GM12872 (cell line): ENCODE measurements around the gene KLHL14.

Source experiments
- CTCF ChIP-seq: IDR thresholded peaks from 3 replicates; pipeline ENCODE4 v1.5.1; 2011; ENCODE audit warnings: low read depth, mild to moderate bottlenecking, low read length, moderate library complexity; ENCODE audit not compliant: insufficient read depth

The KLHL14 gene

GRCh38 chr18:32695534-32695933 lies 77.3 kb downstream of the KLHL14 start:
- no peak for TF ChIP-seq CTCF

GRCh38 chr18:32688821-32689220 lies 84.0 kb downstream of the KLHL14 start:
- no peak for TF ChIP-seq CTCF

- TF ChIP-seq CTCF = no peak
Observed at GRCh38 chr18:32684940-32685339, 87.9 kb downstream of the KLHL14 start.

GRCh38 chr18:32684096-32684495 lies 88.7 kb downstream of the KLHL14 start:
- TF ChIP-seq CTCF = no peak

- no peak for TF ChIP-seq CTCF
Observed at GRCh38 chr18:32683044-32683443, 89.8 kb downstream of the KLHL14 start.

GRCh38 chr18:32677578-32677977 lies 95.2 kb downstream of the KLHL14 start:
- TF ChIP-seq CTCF = no peak

GRCh38 chr18:32674491-32674890 lies 98.3 kb downstream of the KLHL14 start:
- TF ChIP-seq CTCF = no peak

- no peak for TF ChIP-seq CTCF
Observed at GRCh38 chr18:32672398-32672797, 100.4 kb downstream of the KLHL14 start.
